PC-3 (cell line): ENCODE data around the gene SLC8A1. TPM values are rescaled to one million over a fixed set of nuclear protein-coding genes. Genes with fewer than 3 reads are reported as not detected.

Source experiments
- ATAC-seq: fragments of 200-7000 bp; cut with Tn5 transposase; 2 replicates; pipeline ENCODE4 v1.9.1; 2020; ENCODE audit warnings: mild to moderate bottlenecking, moderate library complexity
- BruUV-seq: library from RNA; stranded (reverse); fragments of 400-500 nt; replicated peaks from 2 replicates; lab custom pipeline; 2021; lab: Mats Ljungman, UMichigan
- CTCF ChIA-PET: fragments of 300-600 bp; sonication (Branson Sonifier 250); formaldehyde crosslinking; loops from one replicate; lab custom pipeline; 2022; ENCODE audit warnings: antibody characterized with exemption; lab: Charles Lee
- POLR2A ChIA-PET: fragments of 300-600 bp; sonication (Branson Sonifier 250); formaldehyde crosslinking; loops from one replicate; lab custom pipeline; 2022; ENCODE audit warnings: antibody characterized with exemption; ENCODE audit not compliant: unreplicated experiment; lab: Charles Lee
- DNase-seq: peaks from one replicate; pipeline ENCODE4 v3.0.0-alpha.2; 2015
- H2AFZ ChIP-seq: fragments of 300-600 bp; sonication (generic); 2 replicates; pipeline ENCODE4 v1.6.0; 2016; ENCODE audit warnings: antibody characterized with exemption, low read length
- H3F3A ChIP-seq: fragments of 300-600 bp; sonication (generic); one replicate; pipeline ENCODE4 v1.6.0; 2017; ENCODE audit warnings: antibody characterized with exemption, low read length, control low read depth, mild to moderate bottlenecking; ENCODE audit not compliant: unreplicated experiment
- H3K27ac ChIP-seq: fragments of 300-600 bp; sonication (generic); 2 replicates; pipeline ENCODE4 v1.5.1; 2016; ENCODE audit warnings: mild to moderate bottlenecking, low read length
- H3K27me3 ChIP-seq: fragments of 300-600 bp; sonication (generic); 2 replicates; pipeline ENCODE4 v1.6.1; 2016; ENCODE audit warnings: low read length, mixed read lengths
- H3K36me3 ChIP-seq: fragments of 300-600 bp; sonication (generic); 2 replicates; pipeline ENCODE4 v1.6.1; 2016; ENCODE audit warnings: low read depth, mixed run types, low read length, mixed read lengths
- H3K4me1 ChIP-seq: fragments of 300-600 bp; sonication (generic); 2 replicates; pipeline ENCODE4 v1.5.1; 2016; ENCODE audit warnings: low read length; ENCODE audit not compliant: insufficient read depth
- H3K4me2 ChIP-seq: fragments of 300-600 bp; sonication (generic); 2 replicates; pipeline ENCODE4 v1.6.0; 2016; ENCODE audit warnings: low read length
- H3K4me3 ChIP-seq: fragments of 300-600 bp; sonication (generic); 2 replicates; pipeline ENCODE4 v1.5.1; 2016; ENCODE audit warnings: mild to moderate bottlenecking, low read length, mixed read lengths
- H3K79me2 ChIP-seq: fragments of 300-600 bp; sonication (generic); 2 replicates; pipeline ENCODE4 v1.6.1; 2017; ENCODE audit warnings: low read length, mixed read lengths
- H3K9ac ChIP-seq: fragments of 300-600 bp; sonication (generic); 2 replicates; pipeline ENCODE4 v1.6.0; 2016; ENCODE audit warnings: mild to moderate bottlenecking, low read length
- H3K9me2 ChIP-seq: fragments of 300-600 bp; sonication (generic); replicated peaks from 2 replicates; pipeline ENCODE4 v1.6.1; 2016; ENCODE audit warnings: mixed run types, low read length, mixed read lengths
- H3K9me3 ChIP-seq: fragments of 300-600 bp; sonication (generic); 2 replicates; pipeline ENCODE4 v1.6.1; 2016; ENCODE audit warnings: low read length, mixed read lengths
- H4K20me1 ChIP-seq: fragments of 300-600 bp; sonication (generic); 2 replicates; pipeline ENCODE4 v1.6.1; 2016; ENCODE audit warnings: low read length, mixed read lengths
- CTCF ChIP-seq: fragments of 300-600 bp; sonication (generic); conservative IDR thresholded peaks from 2 replicates; pipeline ENCODE4 v1.5.1; 2017; ENCODE audit warnings: antibody characterized with exemption, low read depth, mild to moderate bottlenecking, low read length
- EZH2 ChIP-seq: fragments of 300-600 bp; sonication (generic); IDR thresholded peaks from one replicate; pipeline ENCODE4 v1.6.1; 2017; ENCODE audit warnings: antibody characterized with exemption, mild to moderate bottlenecking, low read length; ENCODE audit not compliant: unreplicated experiment
- EZH2phosphoT487 ChIP-seq: fragments of 300-600 bp; sonication (generic); IDR thresholded peaks from 2 replicates; pipeline ENCODE4 v1.6.1; 2018; ENCODE audit warnings: mild to moderate bottlenecking, antibody characterized with exemption, low read length, borderline replicate concordance
- intact Hi-C: fragments of 100-400 bp; cut with micrococcal nuclease; formaldehyde crosslinking; loops from 2 replicates; pipeline ENCODE4 v1.9.0; 2023
- total RNA-seq: library from RNA; depleted of rRNA; stranded (reverse); fragments of >200 nt; gene quantifications from 2 replicates; pipeline ENCODE4 v1.2.3, GENCODE V29; 2014

The SLC8A1 gene
- total RNA-seq, 1 experiment from 2014 or later: 1.3 TPM

DNA sequence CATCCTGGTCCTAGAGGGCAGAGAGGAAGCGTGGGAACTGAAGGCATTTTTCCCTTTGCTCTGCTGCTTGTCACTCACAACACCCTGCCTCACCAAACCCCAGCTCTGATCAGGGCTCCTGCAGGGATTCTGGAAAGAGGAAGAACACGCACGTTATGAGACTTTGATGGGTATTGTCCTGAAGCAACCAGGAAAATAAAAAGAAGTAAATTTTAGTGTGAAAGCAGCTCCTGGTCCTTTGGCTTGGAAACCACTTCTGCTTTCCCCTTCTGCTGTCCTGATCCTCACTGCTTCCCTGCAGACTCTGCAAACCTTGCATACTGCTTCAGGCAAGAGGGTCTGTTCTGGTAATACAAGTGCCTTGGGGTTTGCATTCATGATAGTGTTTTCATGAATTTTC is 164.1 kb downstream of the SLC8A1 start:
- no peak for DNase-seq

DNA sequence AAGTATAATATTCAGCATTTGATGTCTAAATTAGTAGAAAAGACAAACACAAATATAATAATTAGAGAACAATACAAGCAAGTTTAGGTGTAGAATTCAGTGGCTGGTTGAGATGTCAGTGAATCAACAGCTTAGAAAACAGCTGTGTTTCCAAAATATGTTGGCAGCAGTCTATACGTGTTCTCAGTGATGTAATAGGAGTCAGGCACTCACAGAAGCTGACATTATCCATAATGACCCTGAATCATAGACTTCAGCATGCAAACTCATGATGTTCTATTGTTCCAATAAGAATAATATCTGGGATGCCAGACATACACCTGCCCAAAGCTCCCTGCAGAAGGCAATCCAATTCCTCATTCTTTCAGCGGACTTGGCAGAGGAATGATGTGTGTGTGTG is 164.7 kb downstream of the SLC8A1 start:
- intact Hi-C loops: no loop called here
- DNase-seq (no peak), ATAC-seq (no peak)
- no peaks in the 10 kb centered on the region for H3K9me2 ChIP-seq
- no peaks in the 10 kb centered on the region for H3F3A ChIP-seq
- no peaks in the 10 kb centered on the region for H3K9me3 ChIP-seq
- H3K36me3 ChIP-seq: no peaks in the 10 kb centered on the region
- H3K4me2 ChIP-seq: no peak overlapping the region
- H3K9ac ChIP-seq: no peak overlapping the region
- H3K27me3 ChIP-seq: no peaks in the 10 kb centered on the region
- no peaks in the 10 kb centered on the region for H4K20me1 ChIP-seq
- H3K4me1 ChIP-seq: no peaks in the 10 kb centered on the region
- no TSS peak for BruUV-seq
- POLR2A ChIA-PET: no interaction called here
- no peak overlapping the region for H3K27ac ChIP-seq
- no peaks in the 10 kb centered on the region for H3K79me2 ChIP-seq
- TF ChIP-seq EZH2 (no peak), EZH2phosphoT487 (no peak), CTCF (no peak)
- H3K4me3 ChIP-seq: no peak overlapping the region
- CTCF ChIA-PET: no interaction called here
- no peak overlapping the region for H2AFZ ChIP-seq

More for the DNA sequence above, 164.1 kb downstream of the SLC8A1 start:
- TF ChIP-seq EZH2phosphoT487: no peak
- TF ChIP-seq EZH2: no peak
- no peak for TF ChIP-seq CTCF
- H3K36me3 ChIP-seq: no peaks in the 10 kb centered on the region
- H3K4me3 ChIP-seq: no peak overlapping the region
- ATAC-seq: no peak
- ChIA-PET CTCF (no interaction called here), POLR2A (no interaction called here)
- no peaks in the 10 kb centered on the region for H3K79me2 ChIP-seq
- no peak overlapping the region for H3K4me2 ChIP-seq
- H3K9me3 ChIP-seq: no peaks in the 10 kb centered on the region
- H3K27me3 ChIP-seq: no peaks in the 10 kb centered on the region
- H3K27ac ChIP-seq: no peak overlapping the region
- intact Hi-C loops: no loop called here
- H3K9ac ChIP-seq: no peak overlapping the region
- no peaks in the 10 kb centered on the region for H3F3A ChIP-seq
- no peaks in the 10 kb centered on the region for H4K20me1 ChIP-seq
- H3K4me1 ChIP-seq: no peaks in the 10 kb centered on the region
- H2AFZ ChIP-seq: no peak overlapping the region
- no peaks in the 10 kb centered on the region for H3K9me2 ChIP-seq
- BruUV-seq: no TSS peak

- intact Hi-C loops: no loop called here
- H3K4me2 ChIP-seq: no peak overlapping the region
- no peak overlapping the region for H2AFZ ChIP-seq
- no peaks in the 10 kb centered on the region for H3K79me2 ChIP-seq
- ChIA-PET CTCF (no interaction called here), POLR2A (no interaction called here)
- H3K9me2 ChIP-seq: no peaks in the 10 kb centered on the region
- H4K20me1 ChIP-seq: no peaks in the 10 kb centered on the region
- no peak for ATAC-seq
- TF ChIP-seq EZH2: no peak
- no peak for TF ChIP-seq CTCF
- no peak for TF ChIP-seq EZH2phosphoT487
- H3K27me3 ChIP-seq: no peaks in the 10 kb centered on the region
- H3K4me3 ChIP-seq: no peak overlapping the region
- H3K9me3 ChIP-seq: no peaks in the 10 kb centered on the region
- no TSS peak for BruUV-seq
- no peaks in the 10 kb centered on the region for H3K4me1 ChIP-seq
- no peak overlapping the region for H3K27ac ChIP-seq
- DNase-seq: no peak
- H3K9ac ChIP-seq: no peak overlapping the region
- H3K36me3 ChIP-seq: no peaks in the 10 kb centered on the region
- no peaks in the 10 kb centered on the region for H3F3A ChIP-seq
Measured at GRCh38 chr2:40286721-40287120, 165.2 kb downstream of the SLC8A1 start.
